HG02588 (cell line): ENCODE results near the gene MYL9.
A peak's percentile ranks its signal among the peaks of the same experiment; 100 is the strongest.
"Not testable (repeated sequence)": the region's sequence is repeated elsewhere in the genome, so short reads cannot be mapped to it uniquely, and the experiment has no call there.

Source experiments
- ATAC-seq: cut with Tn5 transposase; IDR thresholded peaks from one replicate; pipeline ENCODE4 v1.9.1; 2021; ENCODE audit warnings: mild to moderate bottlenecking, moderate library complexity; ENCODE audit not compliant: unreplicated experiment

MYL9 gene

GRCh38 chr20:36548704-36549627, 7.6 kb downstream of the MYL9 start:
- ATAC-seq, result no peak

GRCh38 chr20:36549628-36549941, 8.3 kb downstream of the MYL9 start:
- ATAC-seq, result no peak

GRCh38 chr20:36549942-36550789, 8.8 kb downstream of the MYL9 start:
- no peak for ATAC-seq

GRCh38 chr20:36550790-36551299, 9.5 kb downstream of the MYL9 start:
- no peak for ATAC-seq

- ATAC-seq, result no peak
These were observed 13.9 kb downstream of the MYL9 start for GRCh38 chr20:36555248-36555647.

- ATAC-seq, result no peak
These were observed 21.4 kb downstream of the MYL9 start for GRCh38 chr20:36562724-36563123.

- no peak for ATAC-seq
These were observed 22.1 kb downstream of the MYL9 start for GRCh38 chr20:36563374-36563773.

- ATAC-seq, result not testable (repeated sequence)
These were observed 22.9 kb downstream of the MYL9 start for GRCh38 chr20:36564078-36564725.

GRCh38 chr20:36564726-36565121, 23.4 kb downstream of the MYL9 start:
- ATAC-seq, result not testable (repeated sequence)

GRCh38 chr20:36565520-36565919, 24.2 kb downstream of the MYL9 start:
- no peak for ATAC-seq

- no peak for ATAC-seq
These were observed 28.6 kb downstream of the MYL9 start for GRCh38 chr20:36569847-36570429.

- no peak for ATAC-seq
These were observed 30.5 kb downstream of the MYL9 start for GRCh38 chr20:36571564-36572504.

- ATAC-seq, result no peak
These were observed 31.4 kb downstream of the MYL9 start for GRCh38 chr20:36572701-36573102.

- ATAC-seq, result peak; percentile 57
These were observed 31.9 kb downstream of the MYL9 start, which contains the start of gene TGIF2 for GRCh38 chr20:36573103-36573797. Gene TGIF2, plus strand, starts transcription at chr20:36573597. Its CDS starts 5,178 bp downstream, at chr20:36578775.

GRCh38 chr20:36573798-36574365, 32.6 kb downstream of the MYL9 start:
- ATAC-seq, result no peak

GRCh38 chr20:36574366-36575135, 33.2 kb downstream of the MYL9 start:
- no peak for ATAC-seq

- ATAC-seq, result no peak
These were observed 34.7 kb downstream of the MYL9 start for GRCh38 chr20:36576081-36576445.
